ENCODE data around the gene TINCR.

The TINCR gene

DNA sequence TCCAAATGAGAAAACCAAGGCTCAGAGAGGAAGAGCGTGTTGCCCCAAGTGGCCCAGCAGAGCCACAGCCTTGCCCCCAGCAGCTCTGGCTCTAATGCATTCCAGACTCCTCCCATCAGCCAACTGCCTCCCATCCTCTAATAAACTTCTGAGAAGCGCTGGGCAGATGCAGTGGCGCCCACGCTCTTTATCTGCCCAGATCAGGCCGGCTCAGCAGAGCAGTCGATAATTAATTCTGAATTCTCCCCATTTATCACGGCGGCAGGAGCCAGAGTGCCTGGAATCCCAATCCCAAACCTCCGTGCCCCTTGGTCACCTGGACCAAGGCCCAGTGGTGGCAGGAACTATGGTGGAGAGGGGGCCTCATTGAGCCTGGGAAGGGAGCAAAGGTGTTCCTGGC lies 13.9 kb downstream of the TINCR start:
- TF ChIP-seq, protein P1, sequence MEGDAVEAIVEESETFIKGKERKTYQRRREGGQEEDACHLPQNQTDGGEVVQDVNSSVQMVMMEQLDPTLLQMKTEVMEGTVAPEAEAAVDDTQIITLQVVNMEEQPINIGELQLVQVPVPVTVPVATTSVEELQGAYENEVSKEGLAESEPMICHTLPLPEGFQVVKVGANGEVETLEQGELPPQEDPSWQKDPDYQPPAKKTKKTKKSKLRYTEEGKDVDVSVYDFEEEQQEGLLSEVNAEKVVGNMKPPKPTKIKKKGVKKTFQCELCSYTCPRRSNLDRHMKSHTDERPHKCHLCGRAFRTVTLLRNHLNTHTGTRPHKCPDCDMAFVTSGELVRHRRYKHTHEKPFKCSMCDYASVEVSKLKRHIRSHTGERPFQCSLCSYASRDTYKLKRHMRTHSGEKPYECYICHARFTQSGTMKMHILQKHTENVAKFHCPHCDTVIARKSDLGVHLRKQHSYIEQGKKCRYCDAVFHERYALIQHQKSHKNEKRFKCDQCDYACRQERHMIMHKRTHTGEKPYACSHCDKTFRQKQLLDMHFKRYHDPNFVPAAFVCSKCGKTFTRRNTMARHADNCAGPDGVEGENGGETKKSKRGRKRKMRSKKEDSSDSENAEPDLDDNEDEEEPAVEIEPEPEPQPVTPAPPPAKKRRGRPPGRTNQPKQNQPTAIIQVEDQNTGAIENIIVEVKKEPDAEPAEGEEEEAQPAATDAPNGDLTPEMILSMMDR (IDR thresholded peaks at IDR 0.05; ENCODE audit: borderline replicate concordance, control extremely low read depth, extremely low read depth, insufficient read depth, missing control alignments): no peak
- in situ Hi-C loops (cut with MboI; ENCODE audit: low sequenced_read_pairs, unreplicated experiment): no loop called here

DNA sequence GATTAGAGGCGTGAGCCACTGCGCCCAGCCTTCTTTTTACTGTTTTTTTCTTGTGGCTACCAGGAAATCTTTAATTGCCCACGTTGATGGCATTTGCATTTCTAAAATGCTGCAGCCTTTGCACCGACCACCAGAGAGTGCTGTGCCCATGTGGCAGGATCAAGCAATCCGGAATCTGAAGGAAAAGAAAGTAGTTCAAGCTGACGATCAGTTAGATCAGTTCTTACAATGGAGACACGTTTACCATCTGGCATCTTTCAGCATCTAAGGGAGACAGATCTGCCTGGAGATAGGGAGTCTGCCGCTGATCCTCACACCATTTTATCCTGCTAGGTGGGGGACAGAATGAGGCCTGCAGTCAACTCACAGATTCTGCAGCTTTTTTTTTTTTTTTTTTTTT lies 19.9 kb downstream of the TINCR start:
- peak; percentile 68 for DNase-seq (ENCODE audit: low spot score)
- in situ Hi-C loops (cut with MboI; ENCODE audit: low sequenced_read_pairs, unreplicated experiment): no loop called here
- TF ChIP-seq, protein P1 (IDR thresholded peaks at IDR 0.05; ENCODE audit: borderline replicate concordance, control extremely low read depth, extremely low read depth, insufficient read depth, missing control alignments): peak; percentile 42

More for the DNA sequence above, 13.9 kb downstream of the TINCR start:
- DNase-seq (ENCODE audit: low spot score): no peak

DNA sequence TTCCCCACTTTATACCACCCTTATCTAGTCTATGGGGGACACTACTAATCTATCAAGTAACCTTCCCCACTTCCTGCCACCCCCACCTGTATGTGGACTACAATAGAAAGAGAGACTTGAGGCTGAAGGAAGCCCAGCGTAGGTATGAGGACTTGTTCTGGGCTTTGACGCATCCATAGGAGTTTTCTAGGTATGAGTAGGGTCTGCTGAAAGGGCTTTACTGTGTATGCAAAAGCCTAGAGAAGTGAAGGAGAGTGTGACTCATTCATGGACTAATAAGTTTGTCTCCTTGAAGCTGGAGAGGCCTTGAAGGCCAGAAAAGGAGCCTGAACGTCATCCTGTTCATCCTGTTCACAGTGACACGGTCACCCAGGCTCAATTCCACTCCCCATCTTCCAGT lies 21.8 kb downstream of the TINCR start:
- TF ChIP-seq, protein P1 (IDR thresholded peaks at IDR 0.05; ENCODE audit: borderline replicate concordance, control extremely low read depth, extremely low read depth, insufficient read depth, missing control alignments): no peak
- DNase-seq (ENCODE audit: low spot score): no peak
- in situ Hi-C loops (cut with MboI; ENCODE audit: low sequenced_read_pairs, unreplicated experiment): no loop called here

DNA sequence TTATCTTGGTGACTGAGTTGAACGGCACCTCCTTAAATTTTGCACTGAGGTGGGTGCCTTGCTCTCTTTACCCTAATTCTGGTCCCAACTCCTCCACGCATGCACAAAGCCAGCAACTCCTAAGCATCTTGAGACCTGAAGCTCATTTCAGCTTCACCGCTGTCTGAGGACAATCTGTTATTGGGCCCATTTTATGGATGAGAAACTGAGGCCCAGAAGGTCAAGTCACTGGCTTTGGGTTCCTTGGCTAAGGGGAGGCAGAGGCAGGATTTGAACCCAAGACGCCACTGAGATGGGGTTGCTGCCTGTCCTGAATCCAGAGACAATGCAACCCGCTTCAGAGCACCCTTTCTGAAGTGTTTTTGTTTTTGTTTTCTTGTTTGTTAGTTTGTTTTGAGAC lies 22.7 kb downstream of the TINCR start:
- no peak for DNase-seq (ENCODE audit: low spot score)
- in situ Hi-C loops (cut with MboI; ENCODE audit: low sequenced_read_pairs, unreplicated experiment): no loop called here
- TF ChIP-seq, protein P1 (IDR thresholded peaks at IDR 0.05; ENCODE audit: borderline replicate concordance, control extremely low read depth, extremely low read depth, insufficient read depth, missing control alignments): no peak

DNA sequence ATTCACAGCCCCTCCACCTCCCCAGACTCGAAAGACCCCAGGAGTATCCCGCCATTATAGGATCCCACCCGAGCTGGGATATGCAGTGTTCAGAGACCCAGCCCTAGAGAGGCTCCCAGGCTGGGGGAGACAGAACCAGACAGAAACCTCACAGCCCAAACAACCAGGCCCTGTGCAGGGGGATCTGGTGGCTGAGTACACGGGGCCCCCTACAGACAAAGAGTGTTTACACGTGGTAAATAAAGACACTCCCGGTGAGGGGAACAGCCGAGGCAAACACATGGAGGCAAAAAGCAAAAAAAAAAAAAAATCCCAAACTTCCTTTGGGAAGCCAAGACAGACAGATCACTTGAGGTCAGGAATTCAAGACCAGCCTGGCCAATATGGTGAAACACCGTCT lies 25.1 kb downstream of the TINCR start:
- TF ChIP-seq, protein P1 (IDR thresholded peaks at IDR 0.05; ENCODE audit: borderline replicate concordance, control extremely low read depth, extremely low read depth, insufficient read depth, missing control alignments): no peak
- DNase-seq (ENCODE audit: low spot score): no peak
- in situ Hi-C loops (cut with MboI; ENCODE audit: low sequenced_read_pairs, unreplicated experiment): no loop called here

DNA sequence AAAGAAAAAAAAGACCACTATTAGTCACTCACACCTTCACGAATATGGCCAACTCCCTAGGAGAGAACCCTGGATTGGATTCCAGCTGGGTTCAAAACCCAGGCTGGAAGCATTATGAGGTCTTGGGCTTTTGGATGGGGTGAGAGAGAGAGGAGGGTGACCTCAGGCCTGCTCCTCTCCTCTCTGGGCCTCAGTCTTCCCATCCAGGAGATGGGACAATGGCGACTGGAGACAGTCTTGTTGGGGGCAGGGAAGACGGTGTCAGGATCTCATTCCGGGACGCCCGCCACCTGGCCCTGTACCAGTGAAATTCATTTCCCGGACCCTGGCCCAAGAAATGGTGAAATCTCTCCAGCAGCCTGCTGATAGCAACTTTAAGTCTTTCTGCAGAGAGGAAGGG lies 26.3 kb downstream of the TINCR start:
- in situ Hi-C loops (cut with MboI; ENCODE audit: low sequenced_read_pairs, unreplicated experiment): no loop called here
- TF ChIP-seq, protein P1 (IDR thresholded peaks at IDR 0.05; ENCODE audit: borderline replicate concordance, control extremely low read depth, extremely low read depth, insufficient read depth, missing control alignments): no peak
- DNase-seq (ENCODE audit: low spot score): no peak

DNA sequence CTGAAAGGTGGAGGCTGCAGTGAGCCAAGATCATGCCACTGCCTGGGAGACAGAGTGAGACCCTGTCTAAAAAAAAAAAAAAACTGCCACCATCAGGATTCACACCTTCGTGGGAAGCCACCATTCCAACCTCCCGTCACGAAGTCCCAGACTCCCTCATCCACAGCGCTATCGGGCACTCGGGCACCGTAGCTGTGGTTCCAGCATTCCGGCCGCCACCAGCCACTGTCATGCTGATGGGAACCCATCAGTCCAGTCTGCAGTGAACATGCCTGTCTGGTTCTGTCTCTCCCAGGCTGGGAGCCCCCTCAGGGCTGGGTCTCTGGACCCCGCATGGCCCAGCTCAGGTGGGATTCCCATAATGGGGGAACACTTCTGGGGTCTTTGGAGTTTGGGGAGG lies 27.5 kb downstream of the TINCR start:
- TF ChIP-seq, protein P1 (IDR thresholded peaks at IDR 0.05; ENCODE audit: borderline replicate concordance, control extremely low read depth, extremely low read depth, insufficient read depth, missing control alignments): no peak
- no peak for DNase-seq (ENCODE audit: low spot score)
- in situ Hi-C loops (cut with MboI; ENCODE audit: low sequenced_read_pairs, unreplicated experiment): no loop called here
